ENCODE results near the gene CDH23.

Gene CDH23

DNA sequence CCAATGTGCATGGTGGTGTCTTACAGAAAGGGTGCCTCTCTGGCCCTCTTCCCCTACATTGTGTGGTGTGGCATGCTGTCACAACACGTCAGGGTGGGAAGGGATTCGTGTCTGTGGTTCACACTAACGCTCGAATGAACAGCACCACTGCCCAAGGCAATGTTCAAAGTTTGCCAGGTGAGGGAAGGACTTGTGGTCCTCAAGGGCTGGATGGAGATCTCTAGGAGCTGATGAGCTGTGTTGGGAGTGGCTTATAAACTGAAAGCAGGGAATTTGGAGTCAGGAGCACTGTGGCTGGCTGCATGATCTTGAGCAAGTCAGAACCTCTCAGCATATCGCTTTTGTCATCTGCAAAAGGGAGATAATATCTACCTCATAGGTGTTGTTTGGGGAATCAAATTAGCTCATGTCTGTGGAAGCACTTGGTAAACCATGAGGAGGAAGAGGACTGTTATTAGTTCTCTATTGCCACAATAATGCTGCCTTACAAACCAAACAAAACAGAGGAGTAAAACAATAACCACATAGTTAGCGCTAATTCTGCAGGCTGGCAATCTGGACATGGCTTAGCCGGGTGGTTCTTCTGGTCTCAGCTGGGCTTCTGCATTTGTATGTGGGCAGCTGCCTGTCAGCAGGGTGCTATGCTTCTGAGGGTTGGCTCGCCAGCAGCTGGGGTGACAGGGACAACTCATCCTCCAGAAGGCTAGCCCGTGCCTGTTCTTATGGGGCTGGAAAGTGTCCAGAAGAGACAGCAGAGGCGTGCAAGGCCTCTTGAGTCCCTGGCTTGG lies 345.8 kb downstream of the CDH23 start:
- no peak for DNase-seq (ENCODE audit: low read depth)
- TF ChIP-seq, protein P1, sequence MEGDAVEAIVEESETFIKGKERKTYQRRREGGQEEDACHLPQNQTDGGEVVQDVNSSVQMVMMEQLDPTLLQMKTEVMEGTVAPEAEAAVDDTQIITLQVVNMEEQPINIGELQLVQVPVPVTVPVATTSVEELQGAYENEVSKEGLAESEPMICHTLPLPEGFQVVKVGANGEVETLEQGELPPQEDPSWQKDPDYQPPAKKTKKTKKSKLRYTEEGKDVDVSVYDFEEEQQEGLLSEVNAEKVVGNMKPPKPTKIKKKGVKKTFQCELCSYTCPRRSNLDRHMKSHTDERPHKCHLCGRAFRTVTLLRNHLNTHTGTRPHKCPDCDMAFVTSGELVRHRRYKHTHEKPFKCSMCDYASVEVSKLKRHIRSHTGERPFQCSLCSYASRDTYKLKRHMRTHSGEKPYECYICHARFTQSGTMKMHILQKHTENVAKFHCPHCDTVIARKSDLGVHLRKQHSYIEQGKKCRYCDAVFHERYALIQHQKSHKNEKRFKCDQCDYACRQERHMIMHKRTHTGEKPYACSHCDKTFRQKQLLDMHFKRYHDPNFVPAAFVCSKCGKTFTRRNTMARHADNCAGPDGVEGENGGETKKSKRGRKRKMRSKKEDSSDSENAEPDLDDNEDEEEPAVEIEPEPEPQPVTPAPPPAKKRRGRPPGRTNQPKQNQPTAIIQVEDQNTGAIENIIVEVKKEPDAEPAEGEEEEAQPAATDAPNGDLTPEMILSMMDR (IDR thresholded peaks at IDR 0.05; ENCODE audit: control insufficient read depth, extremely low read depth, insufficient read depth) = no peak
- H3K4me3 ChIP-seq (ENCODE audit: low read depth, low read length) = no peak overlapping the region

DNA sequence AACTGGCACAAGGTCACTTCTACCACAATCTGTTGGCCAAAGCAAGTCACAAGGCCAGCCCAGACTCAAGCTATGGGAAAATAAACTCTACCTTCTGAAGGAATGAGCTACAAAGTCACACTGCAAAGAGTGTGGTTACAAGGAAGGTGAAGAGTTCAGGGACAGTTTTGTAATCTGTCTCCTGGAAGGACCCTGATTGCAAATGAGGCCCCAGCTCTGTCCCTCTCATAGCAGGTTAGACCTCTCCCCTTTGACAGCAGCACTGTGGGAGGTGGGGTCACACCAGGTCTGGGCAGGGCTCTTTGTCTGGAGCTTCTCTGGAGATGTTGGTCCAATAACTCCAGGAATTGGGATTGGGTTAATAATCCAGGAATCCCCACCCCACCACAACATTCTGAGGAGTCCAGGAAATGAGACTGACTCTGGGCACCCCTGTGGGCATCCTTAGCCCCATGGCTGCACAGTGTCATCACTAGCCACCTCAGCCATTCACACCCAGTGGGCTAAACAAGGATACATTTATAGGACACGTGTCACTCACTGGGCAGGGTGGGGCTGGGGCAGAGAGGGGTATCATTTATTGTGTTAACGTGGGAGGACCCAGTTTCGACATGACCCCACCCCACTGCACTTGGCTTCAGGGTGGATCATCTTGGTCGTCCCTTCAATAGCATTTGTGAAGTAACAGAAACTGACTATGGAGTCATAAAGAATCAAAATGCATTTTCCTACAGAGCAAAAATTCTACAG lies 346.5 kb downstream of the CDH23 start:
- TF ChIP-seq, protein P1 (IDR thresholded peaks at IDR 0.05; ENCODE audit: control insufficient read depth, extremely low read depth, insufficient read depth) = no peak
- H3K4me3 ChIP-seq (ENCODE audit: low read depth, low read length) = no peak overlapping the region
- DNase-seq (ENCODE audit: low read depth) = no peak

DNA sequence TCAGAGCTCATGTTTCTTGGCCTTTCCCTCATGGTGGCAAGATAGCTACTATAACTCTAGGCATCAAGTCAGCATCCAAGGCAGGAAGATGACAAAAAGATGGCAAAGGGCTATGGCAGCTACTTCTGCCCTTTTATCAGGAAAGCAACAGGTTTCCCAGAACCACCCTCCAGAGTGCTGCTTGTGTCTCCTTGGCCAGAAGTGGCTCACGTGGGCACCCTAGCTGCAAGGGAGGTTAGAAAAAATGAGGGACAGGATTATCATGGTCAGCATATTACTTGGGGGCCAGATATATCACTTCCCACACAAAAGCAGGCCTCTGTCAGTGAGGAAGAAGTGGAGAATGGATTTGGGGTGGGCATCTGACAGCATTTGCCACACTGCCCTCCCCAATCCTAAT lies 347.1 kb downstream of the CDH23 start:
- TF ChIP-seq, protein P1 (IDR thresholded peaks at IDR 0.05; ENCODE audit: control insufficient read depth, extremely low read depth, insufficient read depth) = no peak
- H3K4me3 ChIP-seq (ENCODE audit: low read depth, low read length) = no peak overlapping the region
- no peak for DNase-seq (ENCODE audit: low read depth)

DNA sequence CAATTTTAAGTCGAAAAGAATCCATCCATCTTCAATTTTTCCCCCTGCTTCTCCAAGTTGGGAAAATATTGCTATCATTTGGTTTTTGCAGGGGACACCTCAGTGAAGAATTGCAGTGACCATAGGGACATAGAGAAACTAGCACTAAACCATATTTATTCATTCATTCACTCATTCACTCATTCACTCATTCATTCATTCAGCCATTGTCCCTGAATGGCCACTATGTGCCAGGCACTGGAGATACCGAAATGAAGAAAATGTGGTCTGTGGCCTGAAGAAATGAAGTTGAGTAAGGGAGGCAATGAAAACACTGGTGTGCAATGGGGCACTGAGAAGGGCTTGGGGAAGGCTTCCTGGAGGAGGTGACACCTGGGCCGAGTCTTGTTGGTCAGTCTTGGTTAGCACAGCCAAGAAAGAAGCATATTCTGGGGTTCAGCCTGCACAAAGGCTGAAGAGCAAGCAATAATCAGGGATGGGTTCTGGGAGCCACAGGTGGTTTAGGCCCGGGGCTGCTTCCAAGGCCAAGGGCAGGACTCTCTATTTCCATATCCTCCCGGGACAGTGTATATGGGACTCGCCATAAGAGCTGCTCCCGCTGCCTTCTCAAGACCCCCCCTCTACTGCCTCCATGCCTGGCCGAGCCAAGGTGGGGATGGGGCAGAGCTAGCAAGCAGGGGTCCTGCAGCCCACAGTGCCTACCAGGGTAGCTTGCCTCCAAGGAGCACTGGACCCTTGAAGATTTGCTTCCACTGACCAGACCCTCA lies 348.4 kb downstream of the CDH23 start:
- TF ChIP-seq, protein P1 (IDR thresholded peaks at IDR 0.05; ENCODE audit: control insufficient read depth, extremely low read depth, insufficient read depth) = no peak
- no peak for DNase-seq (ENCODE audit: low read depth)
- no peak overlapping the region for H3K4me3 ChIP-seq (ENCODE audit: low read depth, low read length)

DNA sequence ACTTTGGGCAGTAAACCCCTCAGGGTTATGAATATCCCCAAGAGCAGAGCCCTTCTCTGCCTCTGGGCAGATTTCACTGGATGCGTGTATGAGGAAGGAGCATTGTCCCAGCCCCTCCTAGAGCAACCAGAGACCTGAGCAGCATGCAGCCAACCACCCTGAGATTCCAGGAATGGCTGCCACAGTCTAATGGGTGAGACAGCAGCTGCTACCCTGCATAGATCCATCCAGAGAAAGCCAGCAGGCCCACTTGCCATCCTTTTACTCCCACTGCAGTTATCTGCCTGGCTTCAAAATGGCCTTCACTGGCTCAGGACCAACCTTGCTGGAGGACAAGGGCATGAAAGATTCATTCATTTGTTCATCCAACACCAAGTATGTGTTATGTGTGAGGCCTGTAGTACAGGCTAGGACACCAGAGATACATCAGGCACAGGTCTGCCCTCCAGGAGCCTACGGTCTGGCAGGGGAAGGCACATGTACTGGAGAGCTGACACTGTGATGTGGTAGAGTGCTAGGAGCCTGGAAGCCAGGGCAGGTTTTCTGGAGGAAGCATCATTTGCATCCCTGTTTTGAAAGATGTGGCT lies 349.0 kb downstream of the CDH23 start:
- no peak overlapping the region for H3K4me3 ChIP-seq (ENCODE audit: low read depth, low read length)
- DNase-seq (ENCODE audit: low read depth) = no peak
- TF ChIP-seq, protein P1 (IDR thresholded peaks at IDR 0.05; ENCODE audit: control insufficient read depth, extremely low read depth, insufficient read depth) = no peak

DNA sequence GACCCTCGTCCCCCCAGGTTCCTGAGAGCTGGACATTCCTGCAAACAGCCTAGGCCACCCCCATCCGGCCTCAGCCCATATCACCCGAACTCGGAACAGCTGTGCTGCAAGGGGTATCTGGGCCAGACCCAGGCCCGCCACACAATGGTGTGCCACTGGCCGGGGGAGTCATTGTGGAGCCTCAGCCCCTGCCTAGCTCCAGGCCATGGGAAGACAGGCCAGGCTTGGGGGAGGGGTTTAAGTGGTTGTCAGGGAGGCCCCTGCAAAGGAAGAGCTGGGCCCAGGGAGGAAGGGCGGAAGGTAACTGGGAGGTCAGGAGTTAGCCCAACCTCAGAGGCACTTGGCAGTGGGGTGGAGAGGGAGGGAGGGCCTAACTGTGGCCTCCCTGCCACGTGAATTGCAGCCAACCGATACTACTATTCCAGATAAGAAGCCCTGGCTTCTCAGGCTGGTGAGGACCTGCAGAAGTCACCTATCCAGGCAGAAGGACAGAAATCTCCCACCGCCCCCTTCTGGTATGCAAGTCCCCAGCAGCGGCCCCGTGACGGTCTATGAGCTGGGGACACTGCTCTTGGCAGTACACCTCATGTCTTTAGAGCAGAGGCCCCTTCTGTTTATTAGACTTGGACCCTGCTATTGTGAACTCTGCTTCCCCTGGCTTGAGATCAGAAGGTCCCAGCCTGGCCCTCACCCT lies 349.8 kb downstream of the CDH23 start:
- no peak for DNase-seq (ENCODE audit: low read depth)
- TF ChIP-seq, protein P1 (IDR thresholded peaks at IDR 0.05; ENCODE audit: control insufficient read depth, extremely low read depth, insufficient read depth) = no peak
- no peak overlapping the region for H3K4me3 ChIP-seq (ENCODE audit: low read depth, low read length)
